ENCODE data around the gene FANCB. TPM values are rescaled to one million over a fixed set of nuclear protein-coding genes. Genes with fewer than 3 reads are reported as not detected.

The FANCB gene
- polyA plus RNA-seq, 1 of the 3 experiments (the other 2 are of a cell fraction): 0.81 TPM

GRCh38 chrX:14902537-14902936, 29.7 kb upstream of the FANCB start:
- TF ChIP-seq TEAD4 (IDR thresholded peaks at IDR 0.05; ENCODE audit: borderline replicate concordance, insufficient read depth) (no peak), EP300 (IDR thresholded peaks at IDR 0.05; ENCODE audit: borderline replicate concordance in 1 of 2, low read depth in 1 of 2, low read length in 1 of 2) (no peak), SMC3 (IDR thresholded peaks at IDR 0.05; ENCODE audit: low read depth, low read length) (no peak), MAX (IDR thresholded peaks at IDR 0.05; ENCODE audit: low read depth) (no peak), ZBTB33 (IDR thresholded peaks at IDR 0.05; ENCODE audit: borderline replicate concordance, low read depth) (no peak), FOSL2 (IDR thresholded peaks at IDR 0.05; ENCODE audit: borderline replicate concordance, low read depth) (no peak), TCF12 (IDR thresholded peaks at IDR 0.05) (no peak), FOXM1 (IDR thresholded peaks at IDR 0.05; ENCODE audit: low read depth) (no peak), YY1 (IDR thresholded peaks at IDR 0.05; ENCODE audit: low read depth) (no peak), JUND (IDR thresholded peaks at IDR 0.05) (no peak), MEF2A (IDR thresholded peaks at IDR 0.05; ENCODE audit: borderline replicate concordance, low read depth) (no peak), REST (IDR thresholded peaks at IDR 0.05; ENCODE audit: low read depth, low read length) (no peak), RAD21 (IDR thresholded peaks at IDR 0.05; ENCODE audit: low read length) (no peak), NFIC (IDR thresholded peaks at IDR 0.05; ENCODE audit: borderline replicate concordance) (no peak), PBX3 (IDR thresholded peaks at IDR 0.05) (no peak), EZH2phosphoT487 (IDR thresholded peaks at IDR 0.05; ENCODE audit: borderline replicate concordance, low read depth) (no peak), POLR2AphosphoS5 (IDR thresholded peaks at IDR 0.05; ENCODE audit: low read depth, low read length) (no peak)
- Histone ChIP-seq H3K9me2 (no peaks in the 10 kb centered on the region), H4K20me1 (ENCODE audit: insufficient read depth) (no peaks in the 10 kb centered on the region), H3K4me3 (ENCODE audit: low read depth in 2 of 2, low read length in 1 of 2) (no peak overlapping the region), H3K4me1 (ENCODE audit: control insufficient read depth in 1 of 2, insufficient read depth in 2 of 2, low read depth in 1 of 2, low read length in 1 of 2) (peaks cover 0 to 13% of the 10 kb centered on the region in 2 experiments; a peak in 1 of 4 replicates), H3K27me3 (ENCODE audit: insufficient read depth) (no peaks in the 10 kb centered on the region), H3K79me2 (ENCODE audit: insufficient read depth) (no peaks in the 10 kb centered on the region), H3K36me3 (replicated peaks in 1 of 2; ENCODE audit: control insufficient read depth in 1 of 2, insufficient read depth in 2 of 2, low read length in 1 of 2) (peaks cover 2 to 8% of the 10 kb centered on the region in 2 experiments), H3K4me2 (no peak overlapping the region), H3F3A (replicated peaks; ENCODE audit: insufficient read depth) (peaks cover 16% of the 10 kb centered on the region), H2AFZ (ENCODE audit: low read depth) (no peak overlapping the region), H3K9me3 (no peaks in the 10 kb centered on the region), H3K9ac (no peak overlapping the region), H3K27ac (ENCODE audit: low read depth in 2 of 2, low read length in 1 of 2) (no peak overlapping the region; a peak in 1 of 4 replicates)
- ChIA-PET POLR2A (no interaction called here), CTCF (no interaction called here)
- DNase-seq: no peak
